Pancreas (tissue), 10 donors: Measurements from ENCODE around the gene MKKS. TPM values are rescaled to one million over a fixed set of nuclear protein-coding genes. Genes with fewer than 3 reads are reported as not detected.
A peak's percentile ranks its signal among the peaks of the same experiment; 100 is the strongest.

Experiments
- ATAC-seq, 4 donors: fragments of 200-7000 bp; cut with Tn5 transposase; one replicate each; pipeline versions ENCODE4 v1.8.0 to v1.9.1; 2020; ENCODE audit warnings: mild to moderate bottlenecking in 4 of 4, moderate library complexity in 4 of 4
- DNase-seq, 6 donors: peaks; one replicate each; pipeline ENCODE4 v3.0.0-alpha.2; 2020
- FAIRE-seq: peaks from 2 replicates; lab custom pipeline; 2012; peaks lifted over from hg19 to GRCh38; lab: Jason Lieb, UNC
- H3K27ac ChIP-seq, 4 donors: fragments of 200-600 bp; sonication (generic); 1 replicate in 3 of 4; 2 replicates in 1 of 4; pipeline versions ENCODE4 v1.5.0 to v1.8.0; 2020
- H3K27me3 ChIP-seq, 4 donors: fragments of 200-600 bp; one replicate each; pipeline ENCODE4 v1.8.0; 2021
- H3K36me3 ChIP-seq, 3 donors: fragments of 200-600 bp; sonication (generic) in 1 of 3; one replicate each; pipeline versions ENCODE4 v1.5.0 to v1.8.0; 2020 to 2021
- H3K4me1 ChIP-seq, 3 donors: fragments of 200-600 bp; one replicate each; pipeline ENCODE4 v1.8.0; 2021
- H3K4me3 ChIP-seq, 4 donors: fragments of 200-600 bp; sonication (generic) in 2 of 4; one replicate each; pipeline versions ENCODE4 v1.5.0 to v1.8.0; 2020 to 2021
- H3K9me3 ChIP-seq, 4 donors: fragments of 200-600 bp; one replicate each; pipeline ENCODE4 v1.8.0; 2021
- CTCF ChIP-seq, 4 donors: fragments of 200-600 bp; sonication (generic) in 3 of 4; IDR thresholded peaks; one replicate each; pipeline versions ENCODE4 v1.5.0 to v1.8.0; 2021; ENCODE audit warnings: antibody characterized with exemption in 4 of 4
- WGBS, 2 donors: extraction: QIAGEN DNeasy Blood & Tissue Kit; methylation state at CpG; one replicate each; pipeline ENCODE4 v1.1.7; 2013; 5-methylcytosine and 5-hydroxymethylcytosine counted together
- intact Hi-C, 3 donors: fragments of 100-400 bp; cut with DNase I; formaldehyde crosslinking; loops; one replicate each; pipeline versions ENCODE4 v1.11.1 to v1.14.2; 2022
- polyA plus RNA-seq, 2 donors: library from polyadenylated mRNA; stranded (reverse); fragments of 200-250 nt; gene quantifications; one replicate each; pipeline ENCODE4 v1.2.3, GENCODE V29; 2013
- total RNA-seq, 6 donors: library from RNA; stranded (reverse); fragmentation: NEBNext Ultra II Directional in 4 of 6; extraction: Animal tissue kit (Norgen Biotek cat#: 25700) in 4 of 6; gene quantifications; one replicate each; pipeline versions ENCODE4 v1.2.1 to v1.2.4, GENCODE V29; 2021 to 2023
- donor health status: healthy with polysubstance abuse.
- donor health status: DM: no; HTN: no; CAD: no; lungs with moderate emphysema.
- donor health status: DM: no; HTN: no; CAD: no.
- donor health status: control.
- donor health status: control.
- donor health status: Bipolar disorder and iron deficiency.
- donor health status: DM: yes; HTN: yes; CAD: no.
- donor health status: DM: no; HTN: no; CAD: no.
- donor health status: DM: no; HTN: no; CAD: no.
- donor health status: DM: yes; HTN: yes; CAD: no.

MKKS gene
- total and polyA plus RNA-seq, 8 donors: 5.3 to 15.3 (median 7.4) TPM

GRCh38 chr20:10469599-10469998 lies 35.6 kb upstream of the MKKS start:
- ATAC-seq (peak; percentile 53 to 89 (median 84)), DNase-seq (no peak), FAIRE-seq (peak; percentile 91)
- intact Hi-C loops: no loop called here
- H3K27me3 ChIP-seq: no peaks in the 10 kb centered on the region
- TF ChIP-seq CTCF (IDR thresholded peaks at IDR 0.05): peak in 3 of 4 donors; percentile 7 to 39 (median 22)
- H3K4me3 ChIP-seq: no peak overlapping the region
- H3K4me1 ChIP-seq: peaks cover 0 to 7% (median 0%) of the 10 kb centered on the region in 3 donors
- H3K36me3 ChIP-seq: no peaks in the 10 kb centered on the region
- H3K9me3 ChIP-seq: no peaks in the 10 kb centered on the region
- WGBS, 2 donors: 38 to 60% methylated on average over 7 of the region's 7 CpGs
- H3K27ac ChIP-seq: no peak overlapping the region

GRCh38 chr20:10469056-10469455 lies 35.0 kb upstream of the MKKS start:
- ATAC-seq: no peak
- H3K4me1 ChIP-seq: peaks cover 0 to 7% (median 0%) of the 10 kb centered on the region in 3 donors
- TF ChIP-seq CTCF (IDR thresholded peaks at IDR 0.05): no peak
- DNase-seq: no peak
- no peak overlapping the region for H3K4me3 ChIP-seq
- no peak for FAIRE-seq
- WGBS, 2 donors: 72 to 88% methylated on average over 2 of the region's 2 CpGs
- H3K27me3 ChIP-seq: no peaks in the 10 kb centered on the region
- H3K27ac ChIP-seq: no peak overlapping the region
- no peaks in the 10 kb centered on the region for H3K9me3 ChIP-seq
- H3K36me3 ChIP-seq: no peaks in the 10 kb centered on the region
- intact Hi-C loops: no loop called here

DNA sequence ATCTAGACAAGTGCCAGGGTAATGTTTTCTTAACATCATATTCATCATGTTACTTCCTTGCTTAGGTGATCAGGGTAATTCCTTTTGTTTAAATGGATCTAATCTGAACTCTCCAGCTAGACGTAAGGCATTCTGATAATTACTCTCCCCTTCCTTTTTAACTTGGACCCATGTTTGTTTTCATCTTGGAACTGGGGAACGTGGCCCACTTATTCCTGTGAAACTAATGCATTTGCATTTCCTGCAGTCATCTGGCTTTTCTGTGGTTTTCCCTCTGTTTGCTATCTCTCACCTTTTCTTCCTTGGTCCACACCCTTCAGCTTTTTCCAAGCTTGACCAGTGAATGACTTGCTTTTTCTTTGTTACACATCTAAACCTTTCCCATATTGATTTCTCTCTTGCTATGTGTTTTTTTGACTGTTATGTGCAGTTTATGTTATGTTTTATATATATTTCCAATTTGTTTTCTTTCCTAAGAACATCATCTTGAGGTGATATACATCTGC lies 34.4 kb upstream of the MKKS start:
- DNase-seq: no peak
- H3K4me1 ChIP-seq: peaks cover 0 to 7% (median 0%) of the 10 kb centered on the region in 3 donors
- H3K27me3 ChIP-seq: no peaks in the 10 kb centered on the region
- FAIRE-seq: no peak
- H3K4me3 ChIP-seq: no peak overlapping the region
- no peaks in the 10 kb centered on the region for H3K9me3 ChIP-seq
- intact Hi-C loops: no loop called here
- 49 to 51% methylated on average over 2 of the region's 2 CpGs for WGBS, 2 donors
- ATAC-seq: no peak
- no peak for TF ChIP-seq CTCF (IDR thresholded peaks at IDR 0.05)
- H3K36me3 ChIP-seq: no peaks in the 10 kb centered on the region
- H3K27ac ChIP-seq: no peak overlapping the region

GRCh38 chr20:10467681-10468339 lies 33.8 kb upstream of the MKKS start:
- no peak overlapping the region for H3K4me3 ChIP-seq
- no peak for FAIRE-seq
- no peak for TF ChIP-seq CTCF (IDR thresholded peaks at IDR 0.05)
- no peak for DNase-seq
- H3K4me1 ChIP-seq: peaks cover 0 to 7% (median 0%) of the 10 kb centered on the region in 3 donors
- intact Hi-C loops: no loop called here
- WGBS, 2 donors: 58 to 72% methylated on average over 3 of the region's 3 CpGs
- H3K9me3 ChIP-seq: no peaks in the 10 kb centered on the region
- no peaks in the 10 kb centered on the region for H3K27me3 ChIP-seq
- no peak overlapping the region for H3K27ac ChIP-seq
- ATAC-seq: no peak
- no peaks in the 10 kb centered on the region for H3K36me3 ChIP-seq

DNA sequence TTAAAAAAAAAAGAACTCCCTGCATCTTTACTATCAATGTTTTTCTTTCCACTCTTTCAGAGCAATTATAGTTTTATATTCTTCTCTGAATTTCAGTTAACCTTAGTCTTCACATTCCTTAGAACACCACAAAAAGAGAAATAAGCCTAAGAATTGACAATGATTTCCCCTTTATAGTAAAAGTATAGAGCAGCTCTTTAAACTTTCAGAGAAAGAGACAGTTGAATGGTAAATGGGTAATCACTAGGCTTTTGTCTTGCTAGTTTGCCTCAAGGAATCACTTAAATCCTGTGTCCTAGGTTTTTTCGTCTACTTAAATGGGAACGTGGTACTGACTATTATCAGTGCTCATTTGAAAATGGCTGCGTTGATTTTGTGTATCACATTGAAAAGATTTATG lies 32.8 kb upstream of the MKKS start:
- Histone ChIP-seq H3K4me3 (no peak overlapping the region), H3K4me1 (peaks cover 0 to 7% (median 0%) of the 10 kb centered on the region in 3 donors), H3K36me3 (no peaks in the 10 kb centered on the region), H3K9me3 (no peaks in the 10 kb centered on the region), H3K27ac (no peak overlapping the region), H3K27me3 (no peaks in the 10 kb centered on the region)
- WGBS, 2 donors: 78 to 81% methylated on average over 3 of the region's 3 CpGs
- ATAC-seq (no peak), DNase-seq (no peak), FAIRE-seq (no peak)
- no peak for TF ChIP-seq CTCF (IDR thresholded peaks at IDR 0.05)
- intact Hi-C loops: no loop called here
